Dendritic cell treated with granulocyte-macrophage colony-stimulating factor and Interleukin-4, amounts not matched to agents 40 ng/mL and 50 ng/mL, for 4 days (primary cell): ENCODE measurements around the gene ADAT2.

Experiments
- H3K27ac Mint-ChIP-seq: one replicate; pipeline ENCODE4 v1.8.0; 2022; ENCODE audit warnings: mild to moderate bottlenecking, mixed read lengths
- H3K27me3 Mint-ChIP-seq: one replicate; pipeline ENCODE4 v1.8.0; 2022; ENCODE audit warnings: mild to moderate bottlenecking, mixed read lengths
- H3K36me3 Mint-ChIP-seq: one replicate; pipeline ENCODE4 v1.8.0; 2022; ENCODE audit warnings: low read depth, mixed read lengths
- H3K4me1 Mint-ChIP-seq: one replicate; pipeline ENCODE4 v1.8.0; 2022; ENCODE audit warnings: low read depth, mixed read lengths
- H3K4me3 Mint-ChIP-seq: one replicate; pipeline ENCODE4 v1.8.0; 2022; ENCODE audit warnings: mild to moderate bottlenecking, moderate library complexity, mixed read lengths
- H3K9me3 Mint-ChIP-seq: one replicate; pipeline ENCODE4 v1.8.0; 2022; ENCODE audit warnings: mixed read lengths
- intact Hi-C: fragments of 100-400 bp; cut with micrococcal nuclease; formaldehyde crosslinking; loops from one replicate; pipeline ENCODE4 v1.15.0; 2022

ADAT2 gene

DNA sequence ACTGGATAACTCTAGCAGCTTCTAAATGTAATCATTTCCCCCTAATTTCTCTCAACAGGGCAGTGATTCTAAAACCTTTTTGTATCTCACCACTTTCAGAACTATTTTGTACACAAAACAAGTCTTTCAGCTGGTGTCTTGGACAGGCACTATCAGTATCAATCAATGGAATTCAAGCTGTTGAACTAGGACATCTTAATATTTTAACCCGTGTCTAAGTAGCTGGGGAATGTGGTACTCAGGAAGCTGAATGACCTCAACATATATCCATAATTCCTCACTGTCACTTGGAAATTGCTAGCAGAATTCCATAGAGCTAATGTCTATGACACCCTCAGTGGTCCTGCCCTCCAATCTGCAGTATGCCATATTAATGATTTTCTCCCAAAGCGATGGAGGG lies 24.5 kb downstream of the ADAT2 start:
- Mint-ChIP-seq H3K27me3 (no peaks in the 10 kb centered on the region), H3K4me1 (no peaks in the 10 kb centered on the region), H3K4me3 (no peak overlapping the region), H3K9me3 (no peaks in the 10 kb centered on the region), H3K36me3 (no peaks in the 10 kb centered on the region), H3K27ac (no peak overlapping the region)
- intact Hi-C loops, result loop anchor here (2.0 to 5.0 kb wide), 2 partner anchors 399 to 949 kb away; no protein-coding TSS in a partner anchor

DNA sequence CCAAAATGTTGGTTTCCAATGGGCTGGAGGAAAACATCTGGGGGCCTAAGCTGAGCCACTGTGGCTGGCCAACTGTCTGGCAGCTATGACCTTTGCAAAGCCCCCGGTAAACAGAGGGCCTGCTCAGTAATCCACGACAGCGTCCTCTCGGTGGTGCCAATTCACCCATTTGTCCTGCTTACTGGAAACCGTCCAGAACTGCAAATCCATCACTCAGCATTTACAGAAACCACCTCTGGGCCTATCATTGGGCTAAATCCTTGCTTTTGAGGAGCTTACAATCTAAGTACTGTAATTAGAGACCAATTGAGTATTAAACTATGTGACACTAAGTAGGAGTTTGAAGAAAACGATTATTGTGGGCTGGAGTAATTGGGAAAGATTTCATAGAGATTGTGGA lies 31.0 kb downstream of the ADAT2 start:
- no peak overlapping the region for H3K27ac Mint-ChIP-seq
- H3K4me3 Mint-ChIP-seq, result no peak overlapping the region
- no peaks in the 10 kb centered on the region for H3K4me1 Mint-ChIP-seq
- H3K9me3 Mint-ChIP-seq, result no peaks in the 10 kb centered on the region
- intact Hi-C loops, result no loop called here
- no peaks in the 10 kb centered on the region for H3K36me3 Mint-ChIP-seq
- no peaks in the 10 kb centered on the region for H3K27me3 Mint-ChIP-seq

DNA sequence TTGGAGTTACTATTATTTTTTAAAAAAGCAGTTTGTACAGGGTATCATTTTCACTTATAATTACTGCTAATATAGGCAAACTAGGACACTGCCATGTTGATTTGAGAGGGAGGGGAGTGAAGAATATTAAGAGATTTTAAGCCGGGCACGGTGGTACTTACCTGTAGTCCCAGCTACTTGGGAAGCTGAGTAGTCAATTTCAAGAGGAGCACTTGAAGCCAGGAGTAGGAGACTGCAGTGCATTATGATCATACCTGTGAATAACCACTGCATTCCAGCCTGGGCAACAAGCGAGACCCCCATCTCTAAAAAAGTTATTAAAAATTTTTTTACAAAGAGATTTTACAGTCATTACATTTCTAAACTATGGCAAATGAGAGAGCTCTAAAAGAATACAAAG lies 35.7 kb downstream of the ADAT2 start:
- no peaks in the 10 kb centered on the region for H3K4me1 Mint-ChIP-seq
- no peak overlapping the region for H3K27ac Mint-ChIP-seq
- H3K4me3 Mint-ChIP-seq, result no peak overlapping the region
- H3K36me3 Mint-ChIP-seq, result no peaks in the 10 kb centered on the region
- intact Hi-C loops, result no loop called here
- no peaks in the 10 kb centered on the region for H3K27me3 Mint-ChIP-seq
- no peaks in the 10 kb centered on the region for H3K9me3 Mint-ChIP-seq

DNA sequence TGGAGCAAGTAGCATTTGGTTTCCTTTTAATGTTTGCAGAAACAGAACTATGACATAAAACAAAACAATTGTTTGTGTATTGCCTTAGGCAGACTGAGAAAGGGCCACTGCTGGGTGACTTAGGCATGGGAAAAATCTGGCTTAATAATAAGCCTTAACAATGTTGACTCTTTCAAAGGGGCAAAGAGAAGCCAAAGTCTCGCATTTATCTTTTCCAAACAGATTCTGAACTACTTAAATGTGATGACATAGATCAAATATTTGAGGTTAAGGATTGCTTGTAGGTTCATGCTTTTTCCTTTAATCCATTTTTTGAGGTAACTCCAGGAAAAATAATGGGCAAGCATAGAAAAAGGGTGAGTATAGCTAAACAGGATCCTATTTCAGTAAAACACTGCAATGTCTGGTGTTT lies 39.6 kb downstream of the ADAT2 start:
- intact Hi-C loops, result no loop called here
- H3K36me3 Mint-ChIP-seq, result no peaks in the 10 kb centered on the region
- no peaks in the 10 kb centered on the region for H3K27me3 Mint-ChIP-seq
- no peak overlapping the region for H3K27ac Mint-ChIP-seq
- H3K4me1 Mint-ChIP-seq, result no peaks in the 10 kb centered on the region
- no peak overlapping the region for H3K4me3 Mint-ChIP-seq
- no peaks in the 10 kb centered on the region for H3K9me3 Mint-ChIP-seq

DNA sequence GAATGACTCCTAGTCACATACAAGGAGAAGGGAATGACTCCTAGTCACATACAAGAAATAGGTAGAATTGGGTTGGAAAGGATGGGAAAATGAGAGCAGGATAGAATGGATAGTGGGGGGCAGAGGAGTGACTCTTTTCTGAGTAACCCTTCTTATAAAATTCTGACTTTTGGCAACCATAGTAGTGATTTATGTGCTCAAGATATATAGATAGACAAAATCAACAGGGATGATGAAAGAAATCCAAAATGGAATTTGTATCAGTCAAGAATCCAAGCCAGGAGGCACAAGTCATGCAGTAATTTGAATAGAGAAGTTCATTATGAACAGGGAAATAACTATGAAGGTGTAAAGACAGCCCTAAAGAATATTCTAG lies 41.7 kb downstream of the ADAT2 start:
- H3K4me3 Mint-ChIP-seq, result no peak overlapping the region
- H3K4me1 Mint-ChIP-seq, result no peaks in the 10 kb centered on the region
- H3K27me3 Mint-ChIP-seq, result no peaks in the 10 kb centered on the region
- H3K9me3 Mint-ChIP-seq, result no peaks in the 10 kb centered on the region
- intact Hi-C loops, result no loop called here
- no peak overlapping the region for H3K27ac Mint-ChIP-seq
- H3K36me3 Mint-ChIP-seq, result no peaks in the 10 kb centered on the region

DNA sequence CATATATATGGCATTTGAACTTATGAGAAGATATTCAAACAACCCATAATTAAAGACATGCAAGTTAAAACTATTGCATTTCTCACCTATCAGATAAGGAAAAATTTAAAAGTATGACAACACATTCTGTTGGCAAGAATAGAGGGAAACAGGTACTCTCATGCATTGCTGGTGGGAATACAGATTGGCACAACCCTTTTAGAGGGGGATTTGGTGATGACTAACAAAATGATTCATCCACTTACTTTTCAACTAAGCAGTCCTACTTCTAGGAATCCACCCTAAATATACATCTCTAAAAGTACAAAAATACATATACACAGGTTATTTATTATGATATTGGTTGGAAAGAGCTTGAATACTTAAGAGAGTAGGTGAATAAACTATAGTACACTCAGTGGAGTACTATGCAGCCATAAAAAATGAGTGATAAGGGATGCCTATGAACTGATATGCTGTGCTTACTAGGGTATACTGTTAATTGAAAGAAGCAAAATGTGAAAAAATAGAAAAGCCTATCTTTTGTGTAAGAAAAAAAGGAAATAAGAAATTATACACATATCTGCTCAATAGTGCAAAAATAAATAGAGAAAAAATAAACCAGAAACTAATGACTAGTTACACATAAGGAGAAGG lies 42.2 kb downstream of the ADAT2 start:
- no peak overlapping the region for H3K4me3 Mint-ChIP-seq
- intact Hi-C loops, result no loop called here
- H3K27ac Mint-ChIP-seq, result no peak overlapping the region
- H3K4me1 Mint-ChIP-seq, result no peaks in the 10 kb centered on the region
- H3K36me3 Mint-ChIP-seq, result no peaks in the 10 kb centered on the region
- H3K9me3 Mint-ChIP-seq, result no peaks in the 10 kb centered on the region
- H3K27me3 Mint-ChIP-seq, result no peaks in the 10 kb centered on the region

DNA sequence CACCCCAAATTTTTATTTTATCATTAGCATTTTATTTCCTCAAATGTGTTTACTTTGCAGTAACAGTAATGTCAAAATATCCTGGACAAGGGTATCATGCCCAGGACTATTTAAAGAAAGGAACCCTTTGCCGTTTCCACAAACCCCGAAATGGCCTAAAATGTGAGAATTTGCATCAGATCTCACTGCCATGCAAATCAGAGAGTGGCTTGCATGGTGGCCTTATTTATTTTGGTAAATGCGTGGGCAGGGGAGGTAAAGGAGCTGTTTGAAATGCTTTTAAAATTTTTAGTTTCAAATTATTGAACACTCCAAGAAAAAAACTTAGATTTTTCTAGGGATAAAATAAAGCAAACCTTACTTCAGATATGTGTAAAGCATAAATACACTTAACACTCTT lies 43.8 kb downstream of the ADAT2 start:
- Mint-ChIP-seq H3K27ac (no peak overlapping the region), H3K27me3 (no peaks in the 10 kb centered on the region), H3K36me3 (no peaks in the 10 kb centered on the region), H3K4me3 (no peak overlapping the region), H3K4me1 (peaks cover 5% of the 10 kb centered on the region), H3K9me3 (no peaks in the 10 kb centered on the region)
- intact Hi-C loops, result no loop called here

DNA sequence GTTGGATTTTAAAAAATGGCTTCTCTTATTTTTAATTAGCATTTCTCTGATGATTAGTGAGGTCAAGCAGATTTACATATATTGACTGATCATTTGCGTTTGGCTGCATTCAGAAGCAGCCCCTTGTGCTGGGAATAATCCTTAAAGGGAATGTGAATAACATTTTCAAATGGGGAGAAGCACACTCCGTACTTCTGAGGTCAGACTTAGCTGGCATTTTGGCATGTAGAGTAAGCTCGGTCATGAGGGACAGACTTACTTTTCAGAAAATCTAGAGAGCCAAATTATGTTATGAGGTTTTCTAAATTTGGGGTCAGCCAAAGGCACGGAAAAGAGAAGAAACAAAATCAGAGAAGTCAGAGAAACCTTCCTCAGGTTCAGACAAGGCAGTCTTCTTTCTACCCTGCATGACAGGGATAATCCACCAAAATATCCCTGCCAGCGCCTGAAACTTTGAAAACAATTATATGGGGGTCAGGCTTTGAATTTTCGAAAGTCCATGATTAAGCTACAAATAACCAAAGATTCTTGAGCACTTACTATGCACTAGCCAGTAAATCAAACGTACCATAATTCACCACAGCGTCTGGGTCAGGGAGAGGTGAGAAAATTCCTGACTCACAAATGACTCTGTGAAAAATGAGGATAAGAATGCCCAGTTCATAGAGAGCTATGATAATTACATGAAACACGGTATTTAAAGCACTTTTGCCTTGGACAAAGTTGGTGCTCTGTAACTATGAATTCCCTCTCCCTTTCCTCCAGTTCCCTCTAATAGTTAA lies 44.9 kb downstream of the ADAT2 start:
- H3K27me3 Mint-ChIP-seq, result no peaks in the 10 kb centered on the region
- intact Hi-C loops, result no loop called here
- H3K4me3 Mint-ChIP-seq, result no peak overlapping the region
- H3K36me3 Mint-ChIP-seq, result no peaks in the 10 kb centered on the region
- H3K27ac Mint-ChIP-seq, result no peak overlapping the region
- H3K4me1 Mint-ChIP-seq, result peaks cover 13% of the 10 kb centered on the region
- H3K9me3 Mint-ChIP-seq, result no peaks in the 10 kb centered on the region

DNA sequence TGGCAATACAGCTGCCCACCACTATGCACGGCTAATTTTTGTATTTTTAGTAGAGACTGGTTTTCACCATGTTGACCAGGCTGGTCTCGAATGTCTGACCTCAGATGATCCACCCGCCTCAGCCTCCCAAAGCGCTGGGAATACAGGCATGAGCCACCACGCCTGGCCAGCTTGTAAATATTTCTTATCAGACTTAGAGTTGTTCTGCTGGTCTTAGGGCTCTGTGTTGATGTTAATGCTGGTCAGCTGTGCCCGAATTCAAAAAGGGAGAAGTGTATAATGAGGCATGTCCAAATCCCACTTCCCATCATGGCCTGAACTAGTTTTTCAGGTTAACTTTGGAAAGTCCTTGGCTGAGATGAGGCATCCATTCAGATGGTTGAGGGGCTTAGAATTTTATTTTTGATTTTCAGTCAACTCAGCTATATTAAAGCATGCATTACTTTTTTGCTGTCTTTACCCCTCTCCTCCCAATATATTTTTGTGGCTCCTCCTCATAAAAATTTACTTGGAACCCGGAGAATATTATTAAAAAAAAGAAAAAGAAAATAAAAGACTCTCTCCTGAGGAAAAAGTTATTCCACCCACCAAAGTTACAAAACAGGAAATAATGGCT lies 47.7 kb downstream of the ADAT2 start:
- Mint-ChIP-seq H3K9me3 (no peaks in the 10 kb centered on the region), H3K4me1 (peaks cover 23% of the 10 kb centered on the region), H3K27me3 (peaks cover 1% of the 10 kb centered on the region), H3K36me3 (no peaks in the 10 kb centered on the region), H3K4me3 (no peak overlapping the region), H3K27ac (no peak overlapping the region)
- intact Hi-C loops, result no loop called here

DNA sequence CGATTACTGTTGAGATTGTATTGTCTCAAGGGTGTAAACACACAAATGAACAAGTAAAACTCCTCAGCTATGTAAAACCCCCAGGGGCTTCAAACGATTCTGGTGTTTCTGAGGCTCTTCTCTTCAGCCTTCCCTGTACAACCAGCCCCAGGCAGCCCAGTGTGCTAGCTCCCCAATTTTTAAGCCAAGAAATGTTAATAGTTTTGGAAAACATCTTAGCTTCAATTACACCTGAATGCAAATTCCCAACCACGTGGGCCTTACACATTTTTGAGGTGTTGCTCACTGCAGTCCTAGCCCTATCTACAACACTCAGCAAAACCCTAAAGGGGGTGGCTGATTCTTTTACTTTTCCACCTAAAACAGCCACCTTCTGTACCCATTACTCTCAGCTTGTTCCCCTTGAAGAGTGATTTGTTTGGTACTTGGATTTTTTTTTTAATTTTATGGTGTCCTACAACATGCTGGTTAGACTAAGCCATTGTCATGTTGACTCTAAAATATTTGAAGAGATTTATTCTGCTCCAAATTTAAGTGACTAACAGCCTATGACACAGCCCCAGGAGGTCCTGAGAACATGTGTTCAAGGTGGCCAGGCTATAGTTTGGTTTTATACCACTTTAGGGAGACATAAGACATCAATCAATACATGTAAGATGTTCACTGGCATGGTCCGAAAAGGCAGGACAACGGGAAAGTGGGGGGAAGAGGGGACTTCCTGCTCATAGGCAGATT lies 48.7 kb downstream of the ADAT2 start:
- H3K9me3 Mint-ChIP-seq, result no peaks in the 10 kb centered on the region
- peaks cover 23% of the 10 kb centered on the region for H3K4me1 Mint-ChIP-seq
- H3K4me3 Mint-ChIP-seq, result no peak overlapping the region
- H3K27ac Mint-ChIP-seq, result peak overlapping the region; percentile 62
- intact Hi-C loops, result no loop called here
- H3K27me3 Mint-ChIP-seq, result peaks cover 1% of the 10 kb centered on the region
- no peaks in the 10 kb centered on the region for H3K36me3 Mint-ChIP-seq

DNA sequence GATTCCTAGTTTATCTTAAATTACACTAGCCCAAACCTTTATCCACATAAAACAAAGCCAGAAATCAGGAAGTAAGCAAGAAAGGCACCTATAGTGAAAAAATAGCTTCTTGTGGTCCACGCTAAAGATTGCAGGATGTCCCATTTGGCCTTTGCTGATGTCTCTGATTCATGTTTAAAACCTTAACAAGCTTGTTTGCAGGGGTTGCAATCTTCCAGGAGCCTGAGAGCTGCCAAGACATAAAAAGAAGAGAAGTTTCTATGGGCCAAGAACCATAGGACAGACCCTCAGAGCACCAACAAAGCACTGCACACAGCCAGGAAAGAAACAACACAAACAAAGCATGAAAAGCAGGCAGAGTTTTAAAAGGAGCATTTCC lies 49.4 kb downstream of the ADAT2 start:
- H3K9me3 Mint-ChIP-seq, result no peaks in the 10 kb centered on the region
- no peaks in the 10 kb centered on the region for H3K36me3 Mint-ChIP-seq
- H3K4me3 Mint-ChIP-seq, result no peak overlapping the region
- intact Hi-C loops, result no loop called here
- peak overlapping the region; percentile 60 for H3K27ac Mint-ChIP-seq
- peaks cover 23% of the 10 kb centered on the region for H3K4me1 Mint-ChIP-seq
- peaks cover 1% of the 10 kb centered on the region for H3K27me3 Mint-ChIP-seq

DNA sequence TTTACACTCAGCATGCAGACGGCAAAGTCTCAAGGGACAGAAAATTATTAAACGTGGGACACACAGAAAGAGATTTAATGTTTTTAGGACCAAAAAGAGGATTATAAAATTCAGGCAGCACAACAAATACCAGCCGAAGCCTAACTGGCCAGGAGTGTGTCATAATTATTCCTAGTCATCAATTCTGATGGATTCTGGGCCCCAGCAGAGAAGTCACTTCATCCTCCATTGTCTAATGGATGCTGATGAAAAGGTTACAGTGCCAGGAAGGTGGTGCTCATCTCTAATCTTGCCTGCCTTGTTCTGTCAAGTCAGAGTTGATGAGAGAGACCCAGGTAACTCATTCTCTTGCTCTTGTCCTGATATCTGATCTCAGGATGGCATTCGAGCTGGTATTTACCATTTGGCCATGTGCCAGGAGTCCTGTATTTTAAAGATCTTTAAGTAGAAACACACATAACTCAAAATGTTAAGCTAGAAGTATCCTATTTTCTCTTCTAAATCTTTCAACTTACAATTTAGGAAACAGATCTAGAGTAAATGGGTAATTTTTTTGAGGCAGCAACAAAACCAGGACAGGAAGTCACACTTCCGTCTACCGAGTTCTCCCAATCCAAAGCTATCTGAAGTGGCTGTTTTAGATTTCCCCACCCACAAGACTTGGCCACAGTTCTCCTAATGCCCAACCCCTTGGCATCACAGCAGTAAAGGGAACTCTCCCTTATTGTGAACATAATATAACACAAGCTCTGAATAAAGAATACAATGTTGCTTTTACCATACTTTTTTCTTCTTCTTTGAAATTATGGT lies 50.0 kb downstream of the ADAT2 start:
- H3K4me1 Mint-ChIP-seq, result peaks cover 23% of the 10 kb centered on the region
- no peaks in the 10 kb centered on the region for H3K36me3 Mint-ChIP-seq
- H3K9me3 Mint-ChIP-seq, result no peaks in the 10 kb centered on the region
- H3K4me3 Mint-ChIP-seq, result no peak overlapping the region
- peak overlapping the region; percentile 60 for H3K27ac Mint-ChIP-seq
- peaks cover 1% of the 10 kb centered on the region for H3K27me3 Mint-ChIP-seq
- intact Hi-C loops, result no loop called here

DNA sequence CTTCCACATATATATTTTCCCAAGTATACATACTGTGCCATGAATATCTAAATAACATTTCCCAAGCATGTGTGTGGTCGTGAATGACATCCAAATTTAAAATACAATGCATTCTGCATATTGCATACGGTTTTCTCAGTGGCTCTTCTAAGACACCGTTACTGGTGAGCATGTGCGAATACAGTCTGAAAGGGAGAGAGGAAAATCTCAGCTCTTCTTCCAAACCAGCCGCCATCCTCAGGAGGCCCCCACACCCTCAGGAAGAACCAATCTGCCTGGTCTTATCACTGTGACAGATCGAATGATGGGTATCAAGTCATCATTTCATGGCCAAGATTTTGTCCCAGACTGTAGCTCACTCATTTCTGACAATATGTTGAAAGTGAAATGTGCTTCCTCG lies 50.7 kb downstream of the ADAT2 start:
- Mint-ChIP-seq H3K4me3 (no peak overlapping the region), H3K4me1 (peaks cover 23% of the 10 kb centered on the region), H3K36me3 (no peaks in the 10 kb centered on the region), H3K27ac (peak overlapping the region; percentile 60), H3K27me3 (peaks cover 1% of the 10 kb centered on the region), H3K9me3 (no peaks in the 10 kb centered on the region)
- intact Hi-C loops, result no loop called here
